HL-60/S4 (cell line): ENCODE data around the gene CHTF18.
"Not testable (repeated sequence)": the region's sequence is repeated elsewhere in the genome, so short reads cannot be mapped to it uniquely, and the experiment has no call there.

Experiments
- in situ Hi-C: fragments of 300-500 bp; cut with MboI; formaldehyde crosslinking; loops from 2 replicates; pipeline ENCODE4 v1.14.3; 2022; ENCODE audit warnings: low sequenced_read_pairs

CHTF18 gene

GRCh38 chr16:774086-775001 is 14.1 kb upstream of the CHTF18 start:
- in situ Hi-C loops, result no loop called here

GRCh38 chr16:775236-775796 is 13.1 kb upstream of the CHTF18 start:
- in situ Hi-C loops, result no loop called here

- in situ Hi-C loops, result not testable (repeated sequence)
These were observed 12.1 kb upstream of the CHTF18 start for GRCh38 chr16:776298-776697.

- in situ Hi-C loops, result no loop called here
These were observed 11.6 kb upstream of the CHTF18 start for GRCh38 chr16:776824-777223.

- in situ Hi-C loops, result no loop called here
These were observed 10.6 kb upstream of the CHTF18 start for GRCh38 chr16:777826-778225.

- in situ Hi-C loops, result no loop called here
These were observed 10.0 kb upstream of the CHTF18 start for GRCh38 chr16:778447-778846.

- in situ Hi-C loops, result no loop called here
These were observed 9.4 kb upstream of the CHTF18 start for GRCh38 chr16:778909-779527.

GRCh38 chr16:779561-779960 is 8.9 kb upstream of the CHTF18 start:
- in situ Hi-C loops, result no loop called here

- in situ Hi-C loops, result no loop called here
These were observed 8.1 kb upstream of the CHTF18 start for GRCh38 chr16:780296-780695.

- in situ Hi-C loops, result no loop called here
These were observed 6.9 kb upstream of the CHTF18 start for GRCh38 chr16:781346-782010.

GRCh38 chr16:782258-782657 is 6.2 kb upstream of the CHTF18 start:
- in situ Hi-C loops, result no loop called here

GRCh38 chr16:782766-783403 is 5.5 kb upstream of the CHTF18 start:
- in situ Hi-C loops, result no loop called here

GRCh38 chr16:783404-784161 is 4.8 kb upstream of the CHTF18 start:
- in situ Hi-C loops, result no loop called here

- in situ Hi-C loops, result no loop called here
These were observed 4.0 kb upstream of the CHTF18 start for GRCh38 chr16:784431-784830.

GRCh38 chr16:785563-786535 is 2.6 kb upstream of the CHTF18 start:
- in situ Hi-C loops, result loop anchor here (5.0 kb wide), 1 partner anchor 74 kb away; no protein-coding TSS in a partner anchor

- in situ Hi-C loops, result loop anchor here (5.0 kb wide), 1 partner anchor 75 kb away; no protein-coding TSS in a partner anchor
These were observed 976 bp upstream of the CHTF18 start for GRCh38 chr16:787321-787966.

- in situ Hi-C loops, result loop anchor here (5.0 kb wide), 1 partner anchor 76 kb away; no protein-coding TSS in a partner anchor
These were observed 432 bp upstream of the CHTF18 start, which contains the start of gene RPUSD1 for GRCh38 chr16:787978-788398. Gene RPUSD1, minus strand, starts transcription at chr16:788381. Its CDS starts 644 bp downstream, at chr16:787737.

GRCh38 chr16:789191-789850 is 901 bp downstream of the CHTF18 start:
- in situ Hi-C loops, result loop anchor here (5.0 kb wide), 1 partner anchor 77 kb away; no protein-coding TSS in a partner anchor
